DND-41 (cell line): Measurements from ENCODE around the gene CRISPLD2.

ENCODE experiments used
- EZH2 ChIP-seq: IDR thresholded peaks from 3 replicates; pipeline ENCODE4 v1.6.1; 2012; ENCODE audit warnings: borderline replicate concordance, low read depth, mild to moderate bottlenecking, moderate library complexity, low read length, inconsistent platforms; ENCODE audit not compliant: severe bottlenecking
- TF ChIP-seq, protein P1 (sequence below): IDR thresholded peaks from 2 replicates; pipeline ENCODE4 v1.5.1; 2012; ENCODE audit warnings: borderline replicate concordance, low read length, moderate library complexity, mild to moderate bottlenecking; ENCODE audit not compliant: poor library complexity, severe bottlenecking; ENCODE audit errors: extremely low read depth

- TF ChIP-seq, protein P1, sequence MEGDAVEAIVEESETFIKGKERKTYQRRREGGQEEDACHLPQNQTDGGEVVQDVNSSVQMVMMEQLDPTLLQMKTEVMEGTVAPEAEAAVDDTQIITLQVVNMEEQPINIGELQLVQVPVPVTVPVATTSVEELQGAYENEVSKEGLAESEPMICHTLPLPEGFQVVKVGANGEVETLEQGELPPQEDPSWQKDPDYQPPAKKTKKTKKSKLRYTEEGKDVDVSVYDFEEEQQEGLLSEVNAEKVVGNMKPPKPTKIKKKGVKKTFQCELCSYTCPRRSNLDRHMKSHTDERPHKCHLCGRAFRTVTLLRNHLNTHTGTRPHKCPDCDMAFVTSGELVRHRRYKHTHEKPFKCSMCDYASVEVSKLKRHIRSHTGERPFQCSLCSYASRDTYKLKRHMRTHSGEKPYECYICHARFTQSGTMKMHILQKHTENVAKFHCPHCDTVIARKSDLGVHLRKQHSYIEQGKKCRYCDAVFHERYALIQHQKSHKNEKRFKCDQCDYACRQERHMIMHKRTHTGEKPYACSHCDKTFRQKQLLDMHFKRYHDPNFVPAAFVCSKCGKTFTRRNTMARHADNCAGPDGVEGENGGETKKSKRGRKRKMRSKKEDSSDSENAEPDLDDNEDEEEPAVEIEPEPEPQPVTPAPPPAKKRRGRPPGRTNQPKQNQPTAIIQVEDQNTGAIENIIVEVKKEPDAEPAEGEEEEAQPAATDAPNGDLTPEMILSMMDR = no peak
- no peak for TF ChIP-seq EZH2
These were observed 14.6 kb downstream of the CRISPLD2 start for GRCh38 chr16:84834403-84834772.
